ENCODE data around the gene SELENOM.

SELENOM gene

DNA sequence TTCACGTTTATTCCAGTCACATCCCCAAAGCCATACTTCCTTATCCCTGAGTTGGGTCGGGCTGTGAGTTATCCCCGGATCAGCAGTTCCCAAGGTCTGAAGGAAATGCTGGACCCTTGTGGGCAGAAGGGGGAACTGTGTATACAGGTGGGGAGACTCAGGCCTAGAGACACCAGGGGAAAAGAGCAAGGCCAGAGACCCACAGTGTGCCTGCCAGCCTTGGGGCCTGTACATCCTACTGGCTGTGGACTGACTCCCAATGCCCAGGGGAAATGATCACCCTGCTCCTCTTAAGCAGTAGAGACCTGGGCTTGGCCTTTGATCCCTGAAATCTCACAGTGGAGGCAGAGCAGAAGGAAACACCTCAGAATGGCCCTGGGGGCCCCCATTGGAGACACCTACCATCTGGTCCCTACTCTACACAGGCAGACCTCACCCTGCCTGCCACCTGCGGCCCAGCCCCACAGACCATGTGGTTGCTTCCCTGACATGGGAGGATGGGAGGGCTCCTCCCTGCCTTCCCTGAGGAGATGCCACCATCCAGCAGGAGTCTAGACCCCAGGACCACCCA is 1.3 kb downstream of the SELENOM start:
- no peak overlapping the region for H3K56ac ChIP-seq (ENCODE audit: low read length)
- H4K8ac ChIP-seq (ENCODE audit: low read depth, low read length) = no peak overlapping the region
- peaks cover 2% of the 10 kb centered on the region for H3K4me1 ChIP-seq (ENCODE audit: control insufficient read depth, low read depth, low read length)
- no peak overlapping the region for H3K4me3 ChIP-seq (ENCODE audit: low read length)
- H3K27ac ChIP-seq (ENCODE audit: low read depth, low read length) = no peak overlapping the region
- no peaks in the 10 kb centered on the region for H3K36me3 ChIP-seq (ENCODE audit: control insufficient read depth, insufficient read depth, low read length)
- H2BK120ac ChIP-seq (ENCODE audit: low read depth, low read length) = no peak overlapping the region
- DNase-seq = peak; percentile 39
- H3K4ac ChIP-seq (ENCODE audit: low read depth, low read length) = no peak overlapping the region
- H4K5ac ChIP-seq (ENCODE audit: low read length) = no peak overlapping the region
- H3K9ac ChIP-seq (ENCODE audit: low read length) = no peak overlapping the region
- H2BK15ac ChIP-seq (replicated peaks; ENCODE audit: low read depth) = no peak overlapping the region
- H3K18ac ChIP-seq (ENCODE audit: low read length) = no peak overlapping the region
- H2AK5ac ChIP-seq (ENCODE audit: low read length) = no peak overlapping the region
- no peak overlapping the region for H3K23ac ChIP-seq (ENCODE audit: low read length)
- H3K79me2 ChIP-seq (ENCODE audit: control insufficient read depth, insufficient read depth, low read length) = no peaks in the 10 kb centered on the region
- no peak overlapping the region for H2BK5ac ChIP-seq (ENCODE audit: low read length)
- no CpG with 5 or more reads among the region's 4 CpGs for WGBS (ENCODE audit: extremely low coverage, insufficient coverage, low lambda C conversion rate)
- H3K79me1 ChIP-seq (ENCODE audit: low read length) = no peaks in the 10 kb centered on the region
- H3K27me3 ChIP-seq (ENCODE audit: insufficient read depth, low read length, poor library complexity) = no peaks in the 10 kb centered on the region
- H3K4me2 ChIP-seq (ENCODE audit: low read length) = no peak overlapping the region

DNA sequence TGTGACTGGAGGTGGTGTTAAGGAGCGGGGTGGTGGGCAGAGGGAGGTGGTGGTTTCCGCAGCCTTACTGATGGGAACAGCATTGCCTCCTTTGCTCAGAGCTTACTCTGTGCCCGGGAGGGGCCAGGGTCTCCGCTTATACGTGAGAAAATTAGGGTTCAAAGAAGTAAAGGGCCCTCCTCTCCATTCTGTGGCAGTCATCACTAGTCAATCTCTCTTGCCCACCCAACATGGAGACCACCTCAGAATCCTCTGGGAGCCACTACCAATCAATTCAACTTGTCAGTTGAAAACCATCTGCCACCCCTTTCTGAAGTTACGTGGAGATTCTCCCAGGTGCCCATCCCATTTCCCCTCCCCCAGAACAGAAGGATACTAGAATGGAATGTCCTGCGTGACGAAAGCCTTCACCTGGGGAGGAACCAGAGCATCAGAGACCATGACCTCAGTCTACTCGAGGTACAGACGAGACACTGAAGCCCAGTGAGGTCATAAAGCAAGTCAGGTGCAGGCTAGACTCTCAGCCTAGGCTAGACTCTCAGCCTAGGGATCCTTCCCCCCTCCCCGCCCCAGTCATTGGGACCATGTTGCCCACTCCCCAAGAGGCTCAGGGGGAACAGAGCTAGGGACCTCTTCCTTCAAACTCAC is 2.0 kb downstream of the SELENOM start:
- Histone ChIP-seq H3K27ac (ENCODE audit: low read depth, low read length) (no peak overlapping the region), H3K36me3 (ENCODE audit: control insufficient read depth, insufficient read depth, low read length) (no peaks in the 10 kb centered on the region), H3K9ac (ENCODE audit: low read length) (peak overlapping the region; percentile 22), H3K79me2 (ENCODE audit: control insufficient read depth, insufficient read depth, low read length) (no peaks in the 10 kb centered on the region), H3K79me1 (ENCODE audit: low read length) (no peaks in the 10 kb centered on the region), H2BK5ac (ENCODE audit: low read length) (no peak overlapping the region), H2BK15ac (replicated peaks; ENCODE audit: low read depth) (no peak overlapping the region), H3K4ac (ENCODE audit: low read depth, low read length) (no peak overlapping the region), H3K4me1 (ENCODE audit: control insufficient read depth, low read depth, low read length) (peaks cover 2% of the 10 kb centered on the region), H2BK120ac (ENCODE audit: low read depth, low read length) (no peak overlapping the region), H3K18ac (ENCODE audit: low read length) (no peak overlapping the region), H3K23ac (ENCODE audit: low read length) (no peak overlapping the region), H3K4me3 (ENCODE audit: low read length) (no peak overlapping the region), H3K27me3 (ENCODE audit: insufficient read depth, low read length, poor library complexity) (no peaks in the 10 kb centered on the region), H3K56ac (ENCODE audit: low read length) (peak overlapping the region; percentile 37), H3K4me2 (ENCODE audit: low read length) (no peak overlapping the region), H2AK5ac (ENCODE audit: low read length) (no peak overlapping the region), H4K8ac (ENCODE audit: low read depth, low read length) (no peak overlapping the region), H4K5ac (ENCODE audit: low read length) (no peak overlapping the region)
- DNase-seq = no peak
- no CpG with 5 or more reads among the region's 11 CpGs for WGBS (ENCODE audit: extremely low coverage, insufficient coverage, low lambda C conversion rate)

DNA sequence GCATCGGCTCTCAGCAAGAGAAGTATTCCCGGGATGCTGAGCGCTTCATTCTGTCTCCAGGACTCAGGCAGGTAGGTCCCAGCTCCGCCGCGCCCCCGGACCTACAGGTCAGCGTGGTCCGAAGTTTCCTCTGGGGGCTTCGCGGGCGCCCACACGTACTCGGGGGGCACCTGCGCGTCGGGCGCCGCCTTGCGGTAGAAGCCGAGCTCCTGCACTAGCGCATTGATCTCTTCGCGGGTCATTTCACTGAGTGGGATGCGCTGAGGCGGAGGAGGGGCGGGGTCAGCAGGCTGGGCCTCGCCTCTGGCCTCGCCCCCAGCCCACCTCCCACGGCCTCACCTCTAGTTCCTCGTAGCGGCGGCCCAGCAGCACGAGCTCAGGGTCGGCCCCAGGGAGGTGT is 2.5 kb downstream of the SELENOM start:
- H2AK5ac ChIP-seq (ENCODE audit: low read length) = no peak overlapping the region
- no peak overlapping the region for H2BK5ac ChIP-seq (ENCODE audit: low read length)
- no peak overlapping the region for H4K8ac ChIP-seq (ENCODE audit: low read depth, low read length)
- no peak overlapping the region for H3K23ac ChIP-seq (ENCODE audit: low read length)
- H3K4me2 ChIP-seq (ENCODE audit: low read length) = no peak overlapping the region
- H3K18ac ChIP-seq (ENCODE audit: low read length) = no peak overlapping the region
- no peaks in the 10 kb centered on the region for H3K79me2 ChIP-seq (ENCODE audit: control insufficient read depth, insufficient read depth, low read length)
- peak overlapping the region; percentile 22 for H3K9ac ChIP-seq (ENCODE audit: low read length)
- peak; percentile 89 for DNase-seq
- no peaks in the 10 kb centered on the region for H3K36me3 ChIP-seq (ENCODE audit: control insufficient read depth, insufficient read depth, low read length)
- WGBS (ENCODE audit: extremely low coverage, insufficient coverage, low lambda C conversion rate) = no CpG with 5 or more reads among the region's 35 CpGs
- no peaks in the 10 kb centered on the region for H3K79me1 ChIP-seq (ENCODE audit: low read length)
- H2BK15ac ChIP-seq (replicated peaks; ENCODE audit: low read depth) = no peak overlapping the region
- H2BK120ac ChIP-seq (ENCODE audit: low read depth, low read length) = no peak overlapping the region
- H4K5ac ChIP-seq (ENCODE audit: low read length) = no peak overlapping the region
- H3K4me1 ChIP-seq (ENCODE audit: control insufficient read depth, low read depth, low read length) = peaks cover 2% of the 10 kb centered on the region
- no peak overlapping the region for H3K27ac ChIP-seq (ENCODE audit: low read depth, low read length)
- H3K56ac ChIP-seq (ENCODE audit: low read length) = peak overlapping the region; percentile 37
- H3K27me3 ChIP-seq (ENCODE audit: insufficient read depth, low read length, poor library complexity) = no peaks in the 10 kb centered on the region
- no peak overlapping the region for H3K4me3 ChIP-seq (ENCODE audit: low read length)
- H3K4ac ChIP-seq (ENCODE audit: low read depth, low read length) = no peak overlapping the region

DNA sequence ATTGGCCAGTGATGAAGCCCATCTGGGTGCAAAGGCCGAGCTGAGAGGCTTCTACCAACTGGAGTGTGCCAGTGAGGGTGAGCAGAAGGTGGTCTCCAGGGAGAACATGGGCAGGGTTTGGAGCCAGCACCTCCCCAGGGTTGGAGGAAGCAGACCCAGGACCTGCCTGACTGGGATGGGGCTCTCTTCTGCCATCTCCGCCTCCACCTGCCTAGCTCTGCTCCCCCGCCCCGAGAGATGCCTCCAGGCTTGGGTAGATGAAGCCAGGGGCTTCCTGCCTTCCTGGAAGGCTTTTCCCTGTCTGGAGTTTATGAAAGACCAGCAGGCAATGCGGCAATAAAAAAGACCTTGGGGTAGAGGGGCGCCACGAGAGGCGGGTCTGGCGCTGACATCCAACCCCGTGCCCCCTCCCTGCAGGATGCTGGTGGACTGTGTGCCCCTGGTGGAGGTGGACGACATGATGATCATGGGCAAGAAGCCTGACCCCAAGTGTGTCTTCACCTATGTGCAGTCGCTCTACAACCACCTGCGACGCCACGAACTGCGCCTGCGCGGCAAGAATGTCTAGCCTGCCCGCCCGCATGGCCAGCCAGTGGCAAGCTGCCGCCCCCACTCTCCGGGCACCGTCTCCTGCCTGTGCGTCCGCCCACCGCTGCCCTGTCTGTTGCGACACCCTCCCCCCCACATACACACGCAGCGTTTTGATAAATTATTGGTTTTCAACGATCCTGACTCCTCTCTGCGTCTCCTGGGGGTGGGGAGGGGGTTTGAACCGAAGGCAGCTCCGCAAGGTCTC is 3.3 kb downstream of the SELENOM start:
- Histone ChIP-seq H2BK120ac (ENCODE audit: low read depth, low read length) (no peak overlapping the region), H4K8ac (ENCODE audit: low read depth, low read length) (no peak overlapping the region), H3K4me3 (ENCODE audit: low read length) (no peak overlapping the region), H3K27ac (ENCODE audit: low read depth, low read length) (no peak overlapping the region), H3K4me2 (ENCODE audit: low read length) (no peak overlapping the region), H3K27me3 (ENCODE audit: insufficient read depth, low read length, poor library complexity) (no peaks in the 10 kb centered on the region), H3K9ac (ENCODE audit: low read length) (no peak overlapping the region), H3K4ac (ENCODE audit: low read depth, low read length) (no peak overlapping the region), H3K56ac (ENCODE audit: low read length) (no peak overlapping the region), H3K23ac (ENCODE audit: low read length) (no peak overlapping the region), H2BK5ac (ENCODE audit: low read length) (no peak overlapping the region), H2AK5ac (ENCODE audit: low read length) (no peak overlapping the region), H3K36me3 (ENCODE audit: control insufficient read depth, insufficient read depth, low read length) (no peaks in the 10 kb centered on the region), H2BK15ac (replicated peaks; ENCODE audit: low read depth) (no peak overlapping the region), H3K79me1 (ENCODE audit: low read length) (no peaks in the 10 kb centered on the region), H3K4me1 (ENCODE audit: control insufficient read depth, low read depth, low read length) (peaks cover 2% of the 10 kb centered on the region), H3K79me2 (ENCODE audit: control insufficient read depth, insufficient read depth, low read length) (no peaks in the 10 kb centered on the region), H4K5ac (ENCODE audit: low read length) (no peak overlapping the region), H3K18ac (ENCODE audit: low read length) (no peak overlapping the region)
- WGBS (ENCODE audit: extremely low coverage, insufficient coverage, low lambda C conversion rate) = no CpG with 5 or more reads among the region's 33 CpGs
- no peak for DNase-seq

DNA sequence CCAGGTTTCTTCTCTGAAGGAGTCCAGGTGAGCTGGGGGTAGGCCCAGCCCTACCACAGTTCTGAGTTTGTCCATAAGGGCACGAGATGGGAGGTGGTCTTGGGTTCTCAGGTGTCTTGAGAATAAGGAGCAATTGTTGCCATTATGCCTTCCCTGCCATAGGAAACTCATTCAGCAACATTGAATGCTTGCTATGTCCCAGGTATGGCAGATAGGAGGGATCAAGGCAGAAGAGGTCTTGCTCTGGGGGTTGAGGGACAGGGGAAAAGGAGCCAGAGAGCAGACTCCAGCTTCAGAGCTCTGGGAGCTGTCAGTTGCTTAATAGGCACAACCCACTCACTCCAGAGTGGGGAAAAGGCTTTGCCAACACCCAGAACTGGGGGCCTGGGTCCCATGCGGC is 4.3 kb downstream of the SELENOM start:
- no peak overlapping the region for H3K56ac ChIP-seq (ENCODE audit: low read length)
- no peak overlapping the region for H3K4ac ChIP-seq (ENCODE audit: low read depth, low read length)
- no peak overlapping the region for H3K18ac ChIP-seq (ENCODE audit: low read length)
- H2AK5ac ChIP-seq (ENCODE audit: low read length) = no peak overlapping the region
- no peak overlapping the region for H3K23ac ChIP-seq (ENCODE audit: low read length)
- no peak for DNase-seq
- no CpG with 5 or more reads among the region's 2 CpGs for WGBS (ENCODE audit: extremely low coverage, insufficient coverage, low lambda C conversion rate)
- no peak overlapping the region for H3K4me3 ChIP-seq (ENCODE audit: low read length)
- H3K4me1 ChIP-seq (ENCODE audit: control insufficient read depth, low read depth, low read length) = peaks cover 4% of the 10 kb centered on the region
- H3K9ac ChIP-seq (ENCODE audit: low read length) = no peak overlapping the region
- H3K79me1 ChIP-seq (ENCODE audit: low read length) = no peaks in the 10 kb centered on the region
- no peak overlapping the region for H4K5ac ChIP-seq (ENCODE audit: low read length)
- H3K79me2 ChIP-seq (ENCODE audit: control insufficient read depth, insufficient read depth, low read length) = no peaks in the 10 kb centered on the region
- H2BK5ac ChIP-seq (ENCODE audit: low read length) = no peak overlapping the region
- H4K8ac ChIP-seq (ENCODE audit: low read depth, low read length) = no peak overlapping the region
- H2BK120ac ChIP-seq (ENCODE audit: low read depth, low read length) = no peak overlapping the region
- no peak overlapping the region for H3K4me2 ChIP-seq (ENCODE audit: low read length)
- H3K27me3 ChIP-seq (ENCODE audit: insufficient read depth, low read length, poor library complexity) = no peaks in the 10 kb centered on the region
- no peak overlapping the region for H3K27ac ChIP-seq (ENCODE audit: low read depth, low read length)
- H3K36me3 ChIP-seq (ENCODE audit: control insufficient read depth, insufficient read depth, low read length) = no peaks in the 10 kb centered on the region
- H2BK15ac ChIP-seq (replicated peaks; ENCODE audit: low read depth) = no peak overlapping the region
